A549 (cell line): ENCODE measurements around the gene BAK1. TPM values are rescaled to one million over a fixed set of nuclear protein-coding genes. Genes with fewer than 3 reads are reported as not detected.
A peak's percentile ranks its signal among the peaks of the same experiment; 100 is the strongest.

Experiments
- ATAC-seq, 2 experiments: fragments of 200-7000 bp in 1 of 2; fragments of >200 bp in 1 of 2; cut with Nextera tagmentation in 1 of 2; cut with Tn5 transposase in 1 of 2; 3 replicates each; pipeline versions ENCODE4 v1.8.0 to v1.9.1; 2018 to 2020; ENCODE audit warnings: mild to moderate bottlenecking in 1 of 2, moderate library complexity in 1 of 2
- CTCF ChIA-PET: fragments of 300-600 bp; sonication (Branson Sonifier 250); formaldehyde crosslinking; extraction: SDS; loops from one replicate; lab custom pipeline; 2021; ENCODE audit warnings: antibody characterized with exemption, inconsistent platforms; lab: Yijun Ruan, JAX
- POLR2A ChIA-PET: fragments of 350-600 bp; formaldehyde crosslinking; extraction: SDS; loops from one replicate; lab custom pipeline; 2021; ENCODE audit warnings: antibody characterized with exemption, inconsistent platforms; lab: Yijun Ruan, JAX
- DNase-seq, 2 experiments: peaks; one replicate each; pipeline versions ENCODE4 v3.0.0 to v3.0.0-alpha.2; 2011 to 2016; ENCODE audit warnings: low read depth in 1 of 2, low spot score in 1 of 2
- FAIRE-seq: peaks from 2 replicates; lab custom pipeline; 2011; peaks lifted over from hg19 to GRCh38; lab: Jason Lieb, UNC
- H3K27ac ChIP-seq, 2 experiments: fragments of >200 bp; sonication (Bioruptor Twin); formaldehyde crosslinking; 3 replicates each; pipeline ENCODE4 v1.5.1; 2016 to 2017
- H3K4me1 ChIP-seq: fragments of >200 bp; sonication (Bioruptor Twin); formaldehyde crosslinking; 3 replicates; pipeline ENCODE4 v1.6.1; 2016
- H3K4me2 ChIP-seq: fragments of >200 bp; sonication (Bioruptor Twin); formaldehyde crosslinking; 3 replicates; pipeline ENCODE4 v1.6.1; 2016
- H3K4me3 ChIP-seq: fragments of >200 bp; sonication (Bioruptor Twin); formaldehyde crosslinking; 3 replicates; pipeline ENCODE4 v1.5.1; 2016
- H3K9me3 ChIP-seq: fragments of >200 bp; sonication (Bioruptor Twin); formaldehyde crosslinking; 3 replicates; pipeline ENCODE4 v1.6.1; 2016
- CBX2 ChIP-seq: fragments of 200-600 bp; sonication (generic); IDR thresholded peaks from 2 replicates; pipeline ENCODE4 v1.6.1; 2016; ENCODE audit warnings: low read depth, mild to moderate bottlenecking, borderline replicate concordance
- CBX8 ChIP-seq: fragments of 200-600 bp; sonication (generic); IDR thresholded peaks from 2 replicates; pipeline ENCODE4 v1.6.1; 2016
- CEBPB ChIP-seq, 2 experiments: fragments of >200 bp in 1 of 2; sonication (Bioruptor Twin) in 1 of 2; formaldehyde crosslinking in 1 of 2; IDR thresholded peaks; 2 replicates each; pipeline ENCODE4 v1.6.1; 2012 to 2016
- CHD4 ChIP-seq: fragments of 200-600 bp; sonication (generic); IDR thresholded peaks from 2 replicates; pipeline ENCODE4 v1.6.1; 2016; ENCODE audit warnings: antibody characterized with exemption, mild to moderate bottlenecking, borderline replicate concordance
- EHF ChIP-seq: fragments of 250-450 bp; sonication (Bioruptor Pico); IDR thresholded peaks from 2 replicates; pipeline ENCODE4 v1.5.0; 2020; ENCODE audit warnings: mild to moderate bottlenecking
- EHMT2 ChIP-seq: fragments of 200-600 bp; sonication (generic); IDR thresholded peaks from 2 replicates; pipeline ENCODE4 v1.6.1; 2016; ENCODE audit warnings: antibody characterized with exemption, low read depth, mild to moderate bottlenecking, moderate library complexity
- FOSB ChIP-seq: fragments of 250-450 bp; sonication (Bioruptor Pico); IDR thresholded peaks from 2 replicates; pipeline ENCODE4 v1.5.0; 2020; ENCODE audit warnings: mild to moderate bottlenecking, moderate library complexity
- FOXS1 ChIP-seq: fragments of 250-450 bp; sonication (Bioruptor Pico); IDR thresholded peaks from 2 replicates; pipeline ENCODE4 v1.5.0; 2020; ENCODE audit warnings: mild to moderate bottlenecking, moderate library complexity
- HEYL ChIP-seq: fragments of 250-450 bp; sonication (Bioruptor Pico); IDR thresholded peaks from 2 replicates; pipeline ENCODE4 v1.8.0; 2021; ENCODE audit warnings: mild to moderate bottlenecking, moderate library complexity
- HOXA7 ChIP-seq: fragments of 250-450 bp; sonication (Bioruptor Pico); IDR thresholded peaks from 2 replicates; pipeline ENCODE4 v1.5.0; 2020; ENCODE audit warnings: mild to moderate bottlenecking, moderate library complexity
- HOXB13 ChIP-seq: fragments of 250-450 bp; sonication (Bioruptor Pico); IDR thresholded peaks from 2 replicates; pipeline ENCODE4 v1.5.0; 2020; ENCODE audit warnings: low read depth, mild to moderate bottlenecking, moderate library complexity
- JUNB ChIP-seq: fragments of >200 bp; sonication (Bioruptor Twin); formaldehyde crosslinking; IDR thresholded peaks from 2 replicates; pipeline ENCODE4 v1.6.1; 2016
- KDM1A ChIP-seq: fragments of 200-600 bp; sonication (generic); IDR thresholded peaks from 2 replicates; pipeline ENCODE4 v1.6.1; 2016; ENCODE audit warnings: low read depth, mild to moderate bottlenecking
- MAFK ChIP-seq: fragments of 450-650 bp; IDR thresholded peaks from 2 replicates; pipeline ENCODE4 v1.6.1; 2014; ENCODE audit not compliant: partially characterized antibody
- MYC ChIP-seq: IDR thresholded peaks from 2 replicates; pipeline ENCODE4 v1.6.1; 2012; ENCODE audit warnings: mild to moderate bottlenecking, inconsistent platforms, low read length, improper control_type of control experiment, borderline replicate concordance
- RAD21 ChIP-seq, 2 experiments: fragments of >200 bp in 1 of 2; sonication (Bioruptor Twin) in 1 of 2; formaldehyde crosslinking in 1 of 2; IDR thresholded peaks in 1 of 2; conservative IDR thresholded peaks in 1 of 2; 2 replicates in 1 of 2; 3 replicates in 1 of 2; pipeline ENCODE4 v1.6.1; 2012 to 2018; ENCODE audit warnings: inconsistent platforms in 1 of 2
- RNF2 ChIP-seq: fragments of 200-600 bp; sonication (generic); IDR thresholded peaks from 2 replicates; pipeline ENCODE4 v1.6.1; 2016; ENCODE audit warnings: low read depth, mild to moderate bottlenecking, antibody characterized with exemption, moderate library complexity, borderline replicate concordance
- ZFP36 ChIP-seq: fragments of 450-650 bp; IDR thresholded peaks from 2 replicates; pipeline ENCODE4 v1.6.1; 2014; ENCODE audit warnings: borderline replicate concordance; ENCODE audit not compliant: partially characterized antibody
- WGBS: methylation state at CpG from one replicate; pipeline ENCODE4 v1.1.6; 2017; ENCODE audit errors: missing lambda C conversion rate; 5-methylcytosine and 5-hydroxymethylcytosine counted together
- polyA plus RNA-seq, 4 experiments: library from polyadenylated mRNA; depleted of rRNA in 3 of 4; stranded (reverse); fragments of >200 nt; fragmentation: RNase III in 1 of 4; extraction: RNeasy Plus Mini Kit Qiagen cat#74134 plus additional on column Dnase treatment in 1 of 4; gene quantifications; 2 replicates in 3 of 4; 3 replicates in 1 of 4; pipeline ENCODE4 v1.2.3, GENCODE V29; 2011 to 2017
- TF ChIP-seq, protein P1 (sequence below): IDR thresholded peaks from 2 replicates; pipeline ENCODE4 v1.6.1; 2012
- TF ChIP-seq, protein P2 (sequence below): fragments of >200 bp; sonication (Bioruptor Twin); formaldehyde crosslinking; IDR thresholded peaks from 2 replicates; pipeline ENCODE4 v1.6.1; 2016
- TF ChIP-seq, protein P3 (sequence below): fragments of 450-650 bp; IDR thresholded peaks from 2 replicates; pipeline ENCODE4 v1.6.1; 2014; ENCODE audit warnings: antibody characterized with exemption
- TF ChIP-seq, protein P4 (sequence below): fragments of >200 bp; sonication (Bioruptor Twin); formaldehyde crosslinking; IDR thresholded peaks from 3 replicates; pipeline ENCODE4 v1.5.1; 2016
- TF ChIP-seq, protein P5 (sequence below): fragments of 250-450 bp; sonication (Bioruptor Pico); IDR thresholded peaks from 2 replicates; pipeline ENCODE4 v1.5.0; 2021; ENCODE audit warnings: mild to moderate bottlenecking, moderate library complexity, borderline replicate concordance

Gene BAK1
- polyA plus RNA-seq, 2 of the 4 experiments (the other 2 are of a cell fraction): 11.9 to 19.0 TPM

DNA sequence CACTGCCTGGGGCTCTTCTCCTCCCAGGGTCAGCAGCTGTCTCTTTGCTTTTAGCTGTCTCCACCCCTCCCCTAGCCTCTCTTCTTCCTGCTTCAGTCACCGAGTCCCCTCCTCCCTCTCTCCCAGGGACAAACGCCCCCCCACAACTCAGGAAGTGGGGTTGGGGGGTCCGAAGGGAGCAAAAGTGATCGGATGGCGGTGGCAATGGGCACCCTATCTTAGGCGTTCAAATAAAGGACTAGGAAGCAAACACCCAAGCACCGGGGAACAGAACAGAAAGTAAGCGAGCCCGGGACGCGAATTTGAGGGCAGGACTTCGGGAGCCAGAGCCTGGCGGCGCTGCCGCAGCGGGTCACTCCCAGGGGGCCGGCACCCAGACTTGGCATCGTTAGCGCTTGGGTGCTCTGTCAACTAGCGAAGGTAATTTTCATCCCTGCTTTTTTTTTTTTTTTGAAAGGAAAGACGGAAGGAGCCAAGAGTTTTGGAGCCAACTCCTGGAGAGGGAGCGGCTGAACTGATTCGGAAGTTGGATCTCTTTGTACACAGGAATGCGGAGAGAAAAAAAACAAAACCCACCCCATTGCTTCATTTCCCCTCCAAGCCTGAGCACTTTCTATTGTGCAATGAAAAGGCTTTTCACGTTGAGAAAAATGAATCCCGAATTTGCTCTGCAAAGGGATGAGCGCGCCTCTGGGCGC, 40.2 kb upstream of the BAK1 start:
- DNase-seq: no peak

DNA sequence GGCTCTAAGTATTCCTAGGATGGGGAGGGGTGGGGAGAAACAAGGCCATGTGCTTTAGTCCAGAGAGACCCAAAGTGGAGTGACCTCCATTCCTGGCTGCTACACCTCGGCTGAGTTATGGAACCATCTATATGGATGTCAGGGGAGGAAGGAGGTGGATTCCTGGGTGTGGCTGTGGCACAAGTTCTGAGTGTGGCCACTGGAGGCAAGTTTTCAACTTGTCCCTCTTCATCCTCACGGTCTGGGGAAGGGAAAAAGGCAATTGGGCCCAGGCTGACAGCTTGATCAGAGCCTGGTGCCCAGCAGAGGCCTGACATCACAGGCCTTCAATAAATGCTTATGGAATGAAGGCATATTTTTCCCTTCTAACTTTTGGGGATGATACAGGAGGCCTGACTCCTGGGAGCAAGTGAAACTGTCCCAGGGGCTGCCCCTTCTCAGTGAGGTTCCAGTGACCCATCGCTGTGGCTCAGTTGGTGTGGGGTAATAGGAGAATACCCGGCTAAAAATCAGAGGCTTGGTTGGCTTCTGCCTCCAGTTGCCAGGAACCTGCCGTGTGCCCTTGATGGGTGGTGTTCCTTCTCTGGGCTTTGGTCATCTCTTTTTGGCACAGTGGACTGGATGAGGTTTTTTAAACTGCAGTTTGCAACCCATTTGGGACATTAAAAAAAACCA, 39.2 kb upstream of the BAK1 start:
- 38% methylated on average over 5 of the region's 5 CpGs for WGBS
- FAIRE-seq (no peak), ATAC-seq (no peak; a peak in 1 of 6 replicates), DNase-seq (no peak)
- Histone ChIP-seq H3K4me2 (peak overlapping the region; percentile 96), H3K27ac (peak overlapping the region; percentile 87 to 99), H3K9me3 (no peaks in the 10 kb centered on the region), H3K4me1 (peaks cover 30% of the 10 kb centered on the region), H3K4me3 (no peak overlapping the region)
- ChIA-PET POLR2A (no interaction called here), CTCF (interaction anchor here (1.3 to 1.5 kb wide), 2 partner anchors 24 to 29 kb away, joined by 4 to 6 read pairs; no protein-coding TSS in a partner anchor)
- TF ChIP-seq EHF (CRISPR knock-in tag): no peak
- TF ChIP-seq EHMT2: no peak
- no peak for TF ChIP-seq CHD4
- TF ChIP-seq MAFK: no peak
- TF ChIP-seq KDM1A: no peak
- no peak for TF ChIP-seq ZFP36
- TF ChIP-seq, protein P1, sequence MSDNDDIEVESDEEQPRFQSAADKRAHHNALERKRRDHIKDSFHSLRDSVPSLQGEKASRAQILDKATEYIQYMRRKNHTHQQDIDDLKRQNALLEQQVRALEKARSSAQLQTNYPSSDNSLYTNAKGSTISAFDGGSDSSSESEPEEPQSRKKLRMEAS: no peak
- TF ChIP-seq, protein P2, sequence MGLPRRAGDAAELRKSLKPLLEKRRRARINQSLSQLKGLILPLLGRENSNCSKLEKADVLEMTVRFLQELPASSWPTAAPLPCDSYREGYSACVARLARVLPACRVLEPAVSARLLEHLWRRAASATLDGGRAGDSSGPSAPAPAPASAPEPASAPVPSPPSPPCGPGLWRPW: no peak
- TF ChIP-seq, protein P3, sequence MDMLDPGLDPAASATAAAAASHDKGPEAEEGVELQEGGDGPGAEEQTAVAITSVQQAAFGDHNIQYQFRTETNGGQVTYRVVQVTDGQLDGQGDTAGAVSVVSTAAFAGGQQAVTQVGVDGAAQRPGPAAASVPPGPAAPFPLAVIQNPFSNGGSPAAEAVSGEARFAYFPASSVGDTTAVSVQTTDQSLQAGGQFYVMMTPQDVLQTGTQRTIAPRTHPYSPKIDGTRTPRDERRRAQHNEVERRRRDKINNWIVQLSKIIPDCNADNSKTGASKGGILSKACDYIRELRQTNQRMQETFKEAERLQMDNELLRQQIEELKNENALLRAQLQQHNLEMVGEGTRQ: no peak
- no peak for TF ChIP-seq RAD21 (conservative IDR thresholded peaks at IDR 0.05 in 1 of 2, IDR thresholded peaks at IDR 0.05 in 1 of 2)
- TF ChIP-seq CEBPB (IDR thresholded peaks at IDR 0.05): no peak
- TF ChIP-seq JUNB: no peak
- no peak for TF ChIP-seq CBX8
- TF ChIP-seq HOXA7: no peak
- no peak for TF ChIP-seq RNF2
- TF ChIP-seq HOXB13: no peak
- TF ChIP-seq, all 56 proteins: peak for 0

More for the DNA sequence above, 40.2 kb upstream of the BAK1 start:
- FAIRE-seq: no peak
- H3K9me3 ChIP-seq: no peaks in the 10 kb centered on the region
- H3K4me3 ChIP-seq: peak overlapping the region; percentile 80
- ATAC-seq: peak; percentile 44 to 51; a peak in 5 of 6 replicates
- H3K27ac ChIP-seq: peak overlapping the region; percentile 87 to 99
- POLR2A ChIA-PET: interaction anchor here (0.6 to 1.3 kb wide), 4 partner anchors 11 to 411 kb away, joined by 3 to 7 read pairs (median 3); partner anchors contain the start of gene UQCC2
- H3K4me1 ChIP-seq: peaks cover 30% of the 10 kb centered on the region
- CTCF ChIA-PET: interaction anchor here (1.2 to 3.6 kb wide), 7 partner anchors 13 to 81 kb away, joined by 3 to 18 read pairs (median 5); no protein-coding TSS in a partner anchor
- H3K4me2 ChIP-seq: peak overlapping the region; percentile 96
- TF ChIP-seq CEBPB (IDR thresholded peaks at IDR 0.05) (0 out of 4 replicates have a peak, but pooled peaks of 1 of the 2 experiments have one; percentile 6), CHD4 (no peak), RNF2 (0 out of 2 replicates have a peak, but pooled peaks have one; percentile 19)
- TF ChIP-seq, protein P4, sequence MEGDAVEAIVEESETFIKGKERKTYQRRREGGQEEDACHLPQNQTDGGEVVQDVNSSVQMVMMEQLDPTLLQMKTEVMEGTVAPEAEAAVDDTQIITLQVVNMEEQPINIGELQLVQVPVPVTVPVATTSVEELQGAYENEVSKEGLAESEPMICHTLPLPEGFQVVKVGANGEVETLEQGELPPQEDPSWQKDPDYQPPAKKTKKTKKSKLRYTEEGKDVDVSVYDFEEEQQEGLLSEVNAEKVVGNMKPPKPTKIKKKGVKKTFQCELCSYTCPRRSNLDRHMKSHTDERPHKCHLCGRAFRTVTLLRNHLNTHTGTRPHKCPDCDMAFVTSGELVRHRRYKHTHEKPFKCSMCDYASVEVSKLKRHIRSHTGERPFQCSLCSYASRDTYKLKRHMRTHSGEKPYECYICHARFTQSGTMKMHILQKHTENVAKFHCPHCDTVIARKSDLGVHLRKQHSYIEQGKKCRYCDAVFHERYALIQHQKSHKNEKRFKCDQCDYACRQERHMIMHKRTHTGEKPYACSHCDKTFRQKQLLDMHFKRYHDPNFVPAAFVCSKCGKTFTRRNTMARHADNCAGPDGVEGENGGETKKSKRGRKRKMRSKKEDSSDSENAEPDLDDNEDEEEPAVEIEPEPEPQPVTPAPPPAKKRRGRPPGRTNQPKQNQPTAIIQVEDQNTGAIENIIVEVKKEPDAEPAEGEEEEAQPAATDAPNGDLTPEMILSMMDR: 0 out of 3 replicates have a peak, but pooled peaks have one; percentile 5
- WGBS: 2% methylated on average over 29 of the region's 29 CpGs

DNA sequence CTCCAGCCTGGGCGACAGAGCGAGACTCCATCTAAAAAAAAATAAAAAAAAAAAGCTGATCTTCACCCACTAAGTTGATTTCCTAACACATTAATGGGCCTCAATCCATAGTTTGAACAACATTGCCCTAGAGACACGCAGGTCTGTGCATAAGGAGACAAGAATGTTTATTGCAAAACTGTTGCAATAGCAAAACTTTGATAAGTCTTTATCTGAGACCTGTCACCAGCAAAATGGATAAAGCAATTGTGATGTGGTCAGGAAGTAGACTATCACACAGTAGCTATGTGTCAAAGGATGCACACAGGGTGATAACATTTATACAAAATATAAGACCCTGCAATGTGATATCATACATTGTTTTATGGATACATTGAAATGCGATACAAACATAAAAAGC, 36.8 kb upstream of the BAK1 start:
- CTCF ChIA-PET: interaction anchor here (0.7 to 1.8 kb wide), 3 partner anchors 15 to 55 kb away, joined by 4 read pairs; no protein-coding TSS in a partner anchor
- POLR2A ChIA-PET: no interaction called here
- H3K4me3 ChIP-seq: no peak overlapping the region
- no peaks in the 10 kb centered on the region for H3K9me3 ChIP-seq
- TF ChIP-seq FOXS1 (CRISPR knock-in tag): no peak
- TF ChIP-seq, protein P5, sequence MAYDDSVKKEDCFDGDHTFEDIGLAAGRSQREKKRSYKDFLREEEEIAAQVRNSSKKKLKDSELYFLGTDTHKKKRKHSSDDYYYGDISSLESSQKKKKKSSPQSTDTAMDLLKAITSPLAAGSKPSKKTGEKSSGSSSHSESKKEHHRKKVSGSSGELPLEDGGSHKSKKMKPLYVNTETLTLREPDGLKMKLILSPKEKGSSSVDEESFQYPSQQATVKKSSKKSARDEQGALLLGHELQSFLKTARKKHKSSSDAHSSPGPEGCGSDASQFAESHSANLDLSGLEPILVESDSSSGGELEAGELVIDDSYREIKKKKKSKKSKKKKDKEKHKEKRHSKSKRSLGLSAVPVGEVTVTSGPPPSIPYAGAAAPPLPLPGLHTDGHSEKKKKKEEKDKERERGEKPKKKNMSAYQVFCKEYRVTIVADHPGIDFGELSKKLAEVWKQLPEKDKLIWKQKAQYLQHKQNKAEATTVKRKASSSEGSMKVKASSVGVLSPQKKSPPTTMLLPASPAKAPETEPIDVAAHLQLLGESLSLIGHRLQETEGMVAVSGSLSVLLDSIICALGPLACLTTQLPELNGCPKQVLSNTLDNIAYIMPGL (CRISPR knock-in tag): no peak
- no peak for TF ChIP-seq FOSB (CRISPR knock-in tag)
- no peak for TF ChIP-seq ZFP36
- TF ChIP-seq MYC: no peak
- TF ChIP-seq HOXB13: no peak
- no peak for TF ChIP-seq RAD21 (conservative IDR thresholded peaks at IDR 0.05 in 1 of 2, IDR thresholded peaks at IDR 0.05 in 1 of 2)
- no peak for TF ChIP-seq CBX2
- no peak for TF ChIP-seq HEYL (CRISPR knock-in tag)
- no peak for ATAC-seq
- no peak for FAIRE-seq
- H3K27ac ChIP-seq: no peak overlapping the region
- DNase-seq: no peak
- H3K4me1 ChIP-seq: peaks cover 31% of the 10 kb centered on the region
- WGBS: 69% methylated on average over 4 of the region's 4 CpGs
- no peak overlapping the region for H3K4me2 ChIP-seq
